HCT116 (cell line): Measurements from ENCODE around the gene TBX15. TPM values are rescaled to one million over a fixed set of nuclear protein-coding genes. Genes with fewer than 3 reads are reported as not detected.
"Not testable (repeated sequence)": the region's sequence is repeated elsewhere in the genome, so short reads cannot be mapped to it uniquely, and the experiment has no call there.

Source experiments
- ATAC-seq: fragments of 200-7000 bp; cut with Tn5 transposase; 2 replicates; pipeline ENCODE4 v1.9.1; 2020; ENCODE audit warnings: mild to moderate bottlenecking, moderate library complexity
- BruUV-seq: library from RNA; stranded (reverse); fragments of 400-500 nt; replicated peaks from 2 replicates; lab custom pipeline; 2021; lab: Mats Ljungman, UMichigan
- CTCF ChIA-PET: fragments of 300-600 bp; sonication (Branson Sonifier 250); formaldehyde crosslinking; loops from one replicate; lab custom pipeline; 2021; ENCODE audit warnings: antibody characterized with exemption; lab: Charles Lee
- POLR2A ChIA-PET: fragments of 300-600, 350-600 bp; sonication (Branson Sonifier 250); formaldehyde crosslinking; loops from one replicate; lab custom pipeline; 2021; ENCODE audit warnings: antibody characterized with exemption; lab: Charles Lee
- RAD21 ChIA-PET, 2 experiments: fragments of 300-600 bp; sonication (Branson Sonifier 250); formaldehyde crosslinking; loops; one replicate each; lab custom pipeline; 2023; ENCODE audit warnings: low total read pairs in 2 of 2; ENCODE audit not compliant: uncharacterized antibody in 2 of 2, unreplicated experiment in 2 of 2, low non-redundant PET in 1 of 2; lab: Charles Lee
- DNase-seq: peaks from one replicate; pipeline ENCODE4 v3.0.0-alpha.2; 2010; ENCODE audit warnings: low read depth, low spot score
- H2AFZ ChIP-seq: fragments of 200-600 bp; shearing (Covaris generic), sonication (generic); 2 replicates; pipeline ENCODE4 v1.6.1; 2017; ENCODE audit warnings: low read depth, mixed run types, mixed read lengths, antibody characterized with exemption, low read length; ENCODE audit not compliant: poor library complexity, severe bottlenecking
- H3K27ac ChIP-seq: 2 replicates; pipeline ENCODE4 v1.5.1; 2012; ENCODE audit warnings: low read depth, low read length
- H3K27me3 ChIP-seq: fragments of 200-600 bp; sonication (generic); 2 replicates; pipeline ENCODE4 v1.6.1; 2016; ENCODE audit warnings: mixed run types, low read length, mixed read lengths; ENCODE audit not compliant: insufficient read depth
- H3K36me3 ChIP-seq, 2 experiments: fragments of 200-500 bp in 1 of 2; fragments of 200-600 bp in 1 of 2; sonication (Bioruptor generic) in 1 of 2; sonication (generic) in 1 of 2; 2 replicates each; pipeline versions ENCODE4 v1.5.1 to v1.6.1; 2014 to 2016; ENCODE audit warnings: low read length in 2 of 2, inconsistent platforms in 1 of 2, mixed read lengths in 1 of 2, mixed run types in 1 of 2; ENCODE audit not compliant: insufficient read depth in 2 of 2, control insufficient read depth in 1 of 2
- H3K4me1 ChIP-seq, 2 experiments: fragments of 200-600 bp in 1 of 2; sonication (generic) in 1 of 2; 2 replicates each; pipeline versions ENCODE4 v1.5.1 to v1.6.1; 2012 to 2017; ENCODE audit warnings: low read length in 2 of 2, inconsistent platforms in 1 of 2, mild to moderate bottlenecking in 1 of 2, mixed read lengths in 1 of 2, mixed run types in 1 of 2, moderate library complexity in 1 of 2; ENCODE audit not compliant: insufficient read depth in 2 of 2, control insufficient read depth in 1 of 2
- H3K4me2 ChIP-seq: fragments of 200-600 bp; sonication (generic); 2 replicates; pipeline ENCODE4 v1.6.1; 2017; ENCODE audit warnings: mixed run types, low read length, mixed read lengths
- H3K4me3 ChIP-seq, 2 experiments: fragments of 200-600 bp in 1 of 2; sonication (generic) in 1 of 2; replicated peaks in 1 of 2; 2 replicates each; pipeline ENCODE4 v1.5.1; 2011 to 2016; ENCODE audit warnings: low read length in 2 of 2, control low read depth in 1 of 2, low read depth in 1 of 2, mild to moderate bottlenecking in 1 of 2, mixed read lengths in 1 of 2, mixed run types in 1 of 2
- H3K79me2 ChIP-seq: fragments of 200-600 bp; sonication (generic); 2 replicates; pipeline ENCODE4 v1.6.1; 2017; ENCODE audit warnings: mild to moderate bottlenecking, mixed run types, low read length, moderate library complexity, mixed read lengths; ENCODE audit not compliant: insufficient read depth
- H3K9ac ChIP-seq: fragments of 200-600 bp; sonication (generic); 2 replicates; pipeline ENCODE4 v1.6.1; 2016; ENCODE audit warnings: low read length, mixed read lengths
- H3K9me2 ChIP-seq: fragments of 200-600 bp; sonication (generic), shearing (Covaris generic); 2 replicates; pipeline ENCODE4 v1.6.1; 2017; ENCODE audit warnings: mixed run types, mild to moderate bottlenecking, moderate library complexity; ENCODE audit not compliant: insufficient read depth
- H3K9me3 ChIP-seq, 2 experiments: fragments of 200-500 bp in 1 of 2; fragments of 200-600 bp in 1 of 2; sonication (Bioruptor generic) in 1 of 2; sonication (generic) in 1 of 2; 2 replicates each; pipeline ENCODE4 v1.6.1; 2014 to 2017; ENCODE audit warnings: low read length in 2 of 2, mixed read lengths in 2 of 2, inconsistent platforms in 1 of 2, low read depth in 1 of 2, mild to moderate bottlenecking in 1 of 2, mixed run types in 1 of 2, moderate library complexity in 1 of 2; ENCODE audit not compliant: control insufficient read depth in 1 of 2, insufficient read depth in 1 of 2
- H4K20me1 ChIP-seq: fragments of 200-600 bp; sonication (generic), shearing (Covaris generic); 2 replicates; pipeline ENCODE4 v1.6.1; 2017; ENCODE audit warnings: mixed run types, mild to moderate bottlenecking, moderate library complexity; ENCODE audit not compliant: insufficient read depth
- CEBPB ChIP-seq: IDR thresholded peaks from 2 replicates; pipeline ENCODE4 v1.6.1; 2012; ENCODE audit warnings: low read depth
- ELF1 ChIP-seq: IDR thresholded peaks from 2 replicates; pipeline ENCODE4 v1.6.1; 2012; ENCODE audit warnings: low read depth, borderline replicate concordance
- EZH2 ChIP-seq: fragments of 200-600 bp; sonication (generic); IDR thresholded peaks from 2 replicates; pipeline ENCODE4 v1.6.1; 2017; ENCODE audit warnings: antibody characterized with exemption, mixed run types
- POLR2AphosphoS5 ChIP-seq: IDR thresholded peaks from 2 replicates; pipeline ENCODE4 v1.6.1; 2011; ENCODE audit warnings: mild to moderate bottlenecking, low read depth, low read length, moderate library complexity
- RAD21 ChIP-seq: IDR thresholded peaks from 2 replicates; pipeline ENCODE4 v1.6.1; 2012; ENCODE audit warnings: low read depth, mild to moderate bottlenecking
- SP1 ChIP-seq: IDR thresholded peaks from 2 replicates; pipeline ENCODE4 v1.6.1; 2012; ENCODE audit warnings: low read depth
- YY1 ChIP-seq: IDR thresholded peaks from 2 replicates; pipeline ENCODE4 v1.6.1; 2011; ENCODE audit warnings: low read length, low read depth, moderate library complexity, mild to moderate bottlenecking; ENCODE audit not compliant: insufficient replicate concordance; ENCODE audit errors: extremely low read depth
- ZBTB33 ChIP-seq: IDR thresholded peaks from 2 replicates; pipeline ENCODE4 v1.6.1; 2011; ENCODE audit warnings: mild to moderate bottlenecking, low read length, moderate library complexity; ENCODE audit not compliant: insufficient replicate concordance; ENCODE audit errors: extremely low read depth
- ZNF274 ChIP-seq: fragments of 200-500 bp; sonication (Bioruptor generic); IDR thresholded peaks from 2 replicates; pipeline ENCODE4 v1.6.1; 2014; ENCODE audit warnings: mild to moderate bottlenecking, low read depth, low read length, inconsistent platforms
- intact Hi-C: fragments of 100-400 bp; cut with micrococcal nuclease; formaldehyde crosslinking; loops from 2 replicates; pipeline ENCODE4 v1.10.0; 2022
- total RNA-seq: library from RNA; stranded (reverse); gene quantifications from one replicate; pipeline ENCODE4 v1.2.1, GENCODE V29; 2021; ENCODE audit not compliant: unreplicated experiment
- TF ChIP-seq, protein P1 (sequence below), 3 experiments: fragments of 200-600 bp in 1 of 3; sonication (generic) in 1 of 3; IDR thresholded peaks in 2 of 3; conservative IDR thresholded peaks in 1 of 3; 2 replicates each; pipeline ENCODE4 v1.5.1; 2012 to 2017; ENCODE audit warnings: low read depth in 2 of 3, low read length in 2 of 3, antibody characterized with exemption in 1 of 3, borderline replicate concordance in 1 of 3, control low read depth in 1 of 3, mild to moderate bottlenecking in 1 of 3, mixed read lengths in 1 of 3, mixed run types in 1 of 3, moderate library complexity in 1 of 3; ENCODE audit not compliant: insufficient read depth in 1 of 3

Gene TBX15
- total RNA-seq, 1 experiment from 2014 or later, result not detected

DNA sequence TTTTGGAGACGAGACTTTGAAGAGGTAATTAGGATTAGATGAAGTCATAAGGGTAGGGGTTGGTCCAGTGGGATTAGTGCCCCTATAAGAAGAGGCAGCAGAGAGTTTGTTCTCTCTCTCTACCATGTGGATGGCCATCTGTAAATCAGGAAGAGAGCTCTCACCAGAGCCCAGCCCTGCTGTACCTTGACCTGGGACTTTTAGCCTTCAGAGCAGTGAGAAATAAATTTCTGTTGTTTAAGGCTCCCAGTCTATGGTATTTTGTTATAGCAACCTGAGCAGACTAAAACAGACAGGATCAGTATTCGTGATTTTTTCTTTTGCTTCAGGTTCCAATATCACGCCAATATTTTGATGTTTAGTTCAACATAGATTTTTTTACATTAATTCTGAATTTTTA is 30.0 kb downstream of the TBX15 start:
- Histone ChIP-seq H3K4me2 (no peak overlapping the region), H2AFZ (no peak overlapping the region), H3K9me3 (no peaks in the 10 kb centered on the region), H3K9me2 (no peaks in the 10 kb centered on the region), H3K27ac (no peak overlapping the region), H3K4me3 (no peak overlapping the region), H3K79me2 (no peaks in the 10 kb centered on the region), H4K20me1 (no peaks in the 10 kb centered on the region), H3K4me1 (no peaks in the 10 kb centered on the region), H3K27me3 (no peaks in the 10 kb centered on the region), H3K9ac (no peak overlapping the region), H3K36me3 (no peaks in the 10 kb centered on the region)
- ChIA-PET POLR2A (no interaction called here), CTCF (no interaction called here), RAD21 (no interaction called here)
- BruUV-seq, result no TSS peak
- TF ChIP-seq POLR2AphosphoS5 (no peak), EZH2 (no peak), YY1 (no peak), ELF1 (no peak), ZBTB33 (no peak), RAD21 (no peak), ZNF274 (no peak), SP1 (no peak), CEBPB (no peak)
- TF ChIP-seq, protein P1, sequence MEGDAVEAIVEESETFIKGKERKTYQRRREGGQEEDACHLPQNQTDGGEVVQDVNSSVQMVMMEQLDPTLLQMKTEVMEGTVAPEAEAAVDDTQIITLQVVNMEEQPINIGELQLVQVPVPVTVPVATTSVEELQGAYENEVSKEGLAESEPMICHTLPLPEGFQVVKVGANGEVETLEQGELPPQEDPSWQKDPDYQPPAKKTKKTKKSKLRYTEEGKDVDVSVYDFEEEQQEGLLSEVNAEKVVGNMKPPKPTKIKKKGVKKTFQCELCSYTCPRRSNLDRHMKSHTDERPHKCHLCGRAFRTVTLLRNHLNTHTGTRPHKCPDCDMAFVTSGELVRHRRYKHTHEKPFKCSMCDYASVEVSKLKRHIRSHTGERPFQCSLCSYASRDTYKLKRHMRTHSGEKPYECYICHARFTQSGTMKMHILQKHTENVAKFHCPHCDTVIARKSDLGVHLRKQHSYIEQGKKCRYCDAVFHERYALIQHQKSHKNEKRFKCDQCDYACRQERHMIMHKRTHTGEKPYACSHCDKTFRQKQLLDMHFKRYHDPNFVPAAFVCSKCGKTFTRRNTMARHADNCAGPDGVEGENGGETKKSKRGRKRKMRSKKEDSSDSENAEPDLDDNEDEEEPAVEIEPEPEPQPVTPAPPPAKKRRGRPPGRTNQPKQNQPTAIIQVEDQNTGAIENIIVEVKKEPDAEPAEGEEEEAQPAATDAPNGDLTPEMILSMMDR (IDR thresholded peaks at IDR 0.05 in 2 of 3, conservative IDR thresholded peaks at IDR 0.05 in 1 of 3; ENCODE audit: borderline replicate concordance in 1 of 3, insufficient read depth in 1 of 3, low read depth in 2 of 3, low read length in 2 of 3), result no peak
- DNase-seq (no peak), ATAC-seq (no peak)
- intact Hi-C loops, result no loop called here

DNA sequence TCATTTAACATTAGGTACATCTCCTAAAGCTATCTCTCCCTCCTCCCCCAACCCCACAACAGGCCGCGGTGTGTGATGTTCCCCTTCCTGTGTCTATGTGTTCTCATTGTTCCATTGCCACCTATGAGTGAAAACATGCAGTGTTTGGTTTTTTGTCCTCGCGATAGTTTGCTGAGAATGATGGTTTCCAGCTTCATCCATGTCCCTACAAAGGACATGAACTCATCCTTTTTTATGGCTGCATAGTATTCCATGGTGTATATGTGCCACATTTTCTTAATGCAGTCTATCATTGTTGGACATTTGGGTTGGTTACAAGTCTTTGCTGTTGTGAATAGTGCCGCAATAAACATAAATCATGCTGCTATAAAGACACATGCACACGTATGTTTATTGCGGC is 30.6 kb downstream of the TBX15 start:
- H3K36me3 ChIP-seq, H3K27me3 ChIP-seq, H3K9ac ChIP-seq, H2AFZ ChIP-seq, intact Hi-C loops, H3K4me3 ChIP-seq, H3K9me2 ChIP-seq, H3K79me2 ChIP-seq, RAD21 ChIA-PET, H3K4me1 ChIP-seq, CTCF ChIA-PET, BruUV-seq, H4K20me1 ChIP-seq, H3K27ac ChIP-seq, ATAC-seq, H3K9me3 ChIP-seq, H3K4me2 ChIP-seq, DNase-seq, POLR2A ChIA-PET: not testable (repeated sequence)
